Astrocyte of the cerebellum (primary cell): ENCODE measurements around the gene VARS2.
"Not testable (repeated sequence)": the region's sequence is repeated elsewhere in the genome, so short reads cannot be mapped to it uniquely, and the experiment has no call there.

Experiments used
- DNase-seq: peaks from one replicate; pipeline ENCODE4 v3.0.0-alpha.2; 2011; ENCODE audit warnings: low read depth
- H3K4me3 ChIP-seq: 2 replicates; pipeline ENCODE4 v1.5.1; 2011; ENCODE audit warnings: mild to moderate bottlenecking, low read depth, low read length, moderate library complexity
- in situ Hi-C: cut with HindIII; loops from 2 replicates; pipeline ENCODE4 v1.10.0; 2017; ENCODE audit warnings: low sequenced_read_pairs
- TF ChIP-seq, protein P1 (sequence below): IDR thresholded peaks from 2 replicates; pipeline ENCODE4 v1.5.1; 2012; ENCODE audit warnings: low read length, low read depth, moderate library complexity, mild to moderate bottlenecking; ENCODE audit errors: missing control alignments

The VARS2 gene

DNA sequence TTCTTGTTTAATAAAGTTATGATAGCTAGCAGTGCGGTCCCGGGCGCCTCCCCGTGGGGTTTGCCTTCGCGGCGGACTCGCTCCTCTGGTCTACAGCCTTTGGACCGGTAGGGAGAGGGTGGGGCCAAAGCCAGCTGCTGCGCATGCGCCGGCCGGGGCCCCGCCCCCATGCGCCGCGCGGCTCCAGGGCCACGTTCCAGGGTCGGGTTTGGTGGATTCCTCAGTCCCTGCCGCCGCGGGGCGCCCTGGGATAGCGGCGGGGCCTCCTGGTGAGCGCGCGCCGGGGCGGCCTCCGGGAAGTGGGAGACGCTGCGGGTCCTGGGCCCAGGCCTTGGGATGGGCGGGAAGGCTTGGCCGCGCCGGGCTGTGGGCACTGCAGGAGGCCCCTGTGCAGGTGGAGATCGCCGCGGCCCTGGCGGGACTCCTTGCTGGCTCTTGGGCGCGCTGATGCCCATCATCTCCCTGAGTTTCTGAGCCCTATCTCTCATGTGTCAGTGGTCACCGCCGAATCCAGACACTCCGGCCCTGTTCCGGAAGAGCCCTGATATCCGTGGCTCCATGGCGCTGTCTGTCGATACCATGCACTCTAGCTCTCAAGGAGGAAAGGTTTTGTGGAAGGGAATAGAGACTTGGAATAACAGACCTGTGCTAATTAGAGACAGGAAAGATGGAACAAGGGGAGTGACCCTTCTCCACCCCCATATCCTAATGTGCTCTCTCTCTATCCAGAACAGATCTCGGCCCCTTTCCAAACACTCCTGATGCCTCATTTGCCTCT is at the start of gene VARS2:
TSS of gene VARS2 (plus strand) at position 163 of the 778 bp plus-strand sequence. CDS start at position 762, 599 bp downstream.
- peak within 1 kb of the TSS; percentile 55 for H3K4me3 ChIP-seq
- TF ChIP-seq, protein P1, sequence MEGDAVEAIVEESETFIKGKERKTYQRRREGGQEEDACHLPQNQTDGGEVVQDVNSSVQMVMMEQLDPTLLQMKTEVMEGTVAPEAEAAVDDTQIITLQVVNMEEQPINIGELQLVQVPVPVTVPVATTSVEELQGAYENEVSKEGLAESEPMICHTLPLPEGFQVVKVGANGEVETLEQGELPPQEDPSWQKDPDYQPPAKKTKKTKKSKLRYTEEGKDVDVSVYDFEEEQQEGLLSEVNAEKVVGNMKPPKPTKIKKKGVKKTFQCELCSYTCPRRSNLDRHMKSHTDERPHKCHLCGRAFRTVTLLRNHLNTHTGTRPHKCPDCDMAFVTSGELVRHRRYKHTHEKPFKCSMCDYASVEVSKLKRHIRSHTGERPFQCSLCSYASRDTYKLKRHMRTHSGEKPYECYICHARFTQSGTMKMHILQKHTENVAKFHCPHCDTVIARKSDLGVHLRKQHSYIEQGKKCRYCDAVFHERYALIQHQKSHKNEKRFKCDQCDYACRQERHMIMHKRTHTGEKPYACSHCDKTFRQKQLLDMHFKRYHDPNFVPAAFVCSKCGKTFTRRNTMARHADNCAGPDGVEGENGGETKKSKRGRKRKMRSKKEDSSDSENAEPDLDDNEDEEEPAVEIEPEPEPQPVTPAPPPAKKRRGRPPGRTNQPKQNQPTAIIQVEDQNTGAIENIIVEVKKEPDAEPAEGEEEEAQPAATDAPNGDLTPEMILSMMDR = peak; percentile 38
- DNase-seq = peak; percentile 36
- in situ Hi-C loops = no loop called here

- in situ Hi-C loops = no loop called here
- H3K4me3 ChIP-seq = no peak overlapping the region
- DNase-seq = no peak
- TF ChIP-seq, protein P1 = no peak
Measured at GRCh38 chr6:30864325-30864724, 49.7 kb upstream of the VARS2 start.

DNA sequence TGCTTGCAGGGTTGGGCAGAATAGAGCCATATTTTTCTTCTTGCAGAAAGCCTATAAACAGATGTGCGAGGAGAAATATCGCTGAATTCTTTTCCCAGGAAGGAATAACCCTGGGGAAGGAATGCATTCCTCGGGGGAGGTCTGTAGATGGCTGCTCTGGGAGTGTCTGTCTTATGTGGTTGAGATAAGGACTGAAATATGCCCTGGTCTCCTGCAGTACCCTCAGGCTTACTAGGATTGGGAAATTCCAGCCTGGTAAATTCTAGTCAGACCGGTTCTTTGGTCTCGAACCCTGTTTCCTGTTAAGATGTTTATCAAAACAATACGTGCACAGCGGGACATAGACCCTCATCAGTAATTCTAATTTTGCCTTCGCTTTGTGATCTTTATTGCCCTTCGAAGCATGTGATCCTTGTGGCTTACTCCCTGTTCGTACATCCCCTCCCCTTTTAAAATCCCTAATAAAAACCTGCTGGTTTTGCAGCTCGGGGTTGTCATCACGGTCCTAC is 44.7 kb upstream of the VARS2 start:
- in situ Hi-C loops = loop anchor here (5.0 kb wide), 2 partner anchors 88 to 132 kb away; no protein-coding TSS in a partner anchor
- not testable (repeated sequence) for H3K4me3 ChIP-seq, DNase-seq

GRCh38 chr6:30870546-30870945 is 43.5 kb upstream of the VARS2 start:
- H3K4me3 ChIP-seq = no peak overlapping the region
- in situ Hi-C loops = no loop called here
- TF ChIP-seq, protein P1 = no peak
- no peak for DNase-seq

- TF ChIP-seq, protein P1 = no peak
- no peak for DNase-seq
- in situ Hi-C loops = no loop called here
- no peak overlapping the region for H3K4me3 ChIP-seq
Measured at GRCh38 chr6:30871592-30872183, 42.4 kb upstream of the VARS2 start.

GRCh38 chr6:30873137-30873640 is 40.8 kb upstream of the VARS2 start:
- TF ChIP-seq, protein P1 = no peak
- in situ Hi-C loops = no loop called here

DNA sequence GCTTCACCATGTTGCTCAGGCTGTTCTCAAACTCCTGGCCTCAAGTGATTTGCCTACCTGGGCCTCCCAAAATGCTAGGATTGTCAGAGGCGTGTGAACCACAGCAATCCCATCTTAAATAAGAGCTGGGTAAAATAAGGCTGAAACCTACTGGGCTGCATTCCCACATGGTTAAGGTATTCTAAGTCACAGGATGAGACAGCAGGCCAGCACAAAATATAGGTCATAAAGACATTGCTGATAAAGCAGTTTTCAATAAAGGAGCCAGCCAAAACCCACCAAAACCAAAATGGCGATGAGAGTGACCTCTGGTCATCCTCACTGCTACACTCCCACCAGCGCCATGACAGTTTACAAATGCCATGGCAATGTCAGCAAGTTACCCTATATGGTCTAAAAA is 40.2 kb upstream of the VARS2 start:
- H3K4me3 ChIP-seq, in situ Hi-C loops, DNase-seq: not testable (repeated sequence)

More at GRCh38 chr6:30873137-30873640, 40.8 kb upstream of the VARS2 start:
- H3K4me3 ChIP-seq = no peak overlapping the region
- DNase-seq = no peak
